ENCODE results near the gene FURIN. TPM values are rescaled to one million over a fixed set of nuclear protein-coding genes. Genes with fewer than 3 reads are reported as not detected.
A peak's percentile ranks its signal among the peaks of the same experiment; 100 is the strongest.

Gene FURIN
- total RNA-seq, result 47.6 TPM

GRCh38 chr15:90868261-90868689 lies at the start of gene FURIN:
Gene FURIN (plus strand): TSS chr15:90868588. CDS start chr15:90875741, 7,153 bp downstream.
- peak in 1 of 2 donors; percentile 44 for TF ChIP-seq POLR2AphosphoS5 (IDR thresholded peaks at IDR 0.05; ENCODE audit: insufficient read depth in 1 of 2, low read depth in 1 of 2)
- no peak for TF ChIP-seq CTCF (IDR thresholded peaks at IDR 0.05)
- TF ChIP-seq POLR2A (IDR thresholded peaks at IDR 0.05), result no peak
- Histone ChIP-seq H3K27me3 (no peaks in the 10 kb centered on the region), H3K4me1 (peaks cover 44% of the 10 kb centered on the region), H3K9me3 (no peaks in the 10 kb centered on the region), H3K4me3 (no peak within 1 kb of the TSS), H3K36me3 (no peaks in the 10 kb centered on the region), H3K27ac (peak within 1 kb of the TSS; percentile 89)
- intact Hi-C loops (cut with DNase I), result no loop called here
- DNase-seq (ENCODE audit: extremely low spot score in 2 of 2), result no peak

GRCh38 chr15:90819390-90819789 lies 49.0 kb upstream of the FURIN start:
- H3K27ac ChIP-seq, result no peak overlapping the region
- H3K36me3 ChIP-seq, result no peaks in the 10 kb centered on the region
- no peak for DNase-seq (ENCODE audit: extremely low spot score in 2 of 2)
- TF ChIP-seq CTCF (IDR thresholded peaks at IDR 0.05) (no peak), POLR2AphosphoS5 (IDR thresholded peaks at IDR 0.05; ENCODE audit: insufficient read depth in 1 of 2, low read depth in 1 of 2) (no peak), POLR2A (IDR thresholded peaks at IDR 0.05) (no peak)
- no peaks in the 10 kb centered on the region for H3K27me3 ChIP-seq
- H3K4me1 ChIP-seq, result no peaks in the 10 kb centered on the region
- no peaks in the 10 kb centered on the region for H3K9me3 ChIP-seq
- no peak overlapping the region for H3K4me3 ChIP-seq
- intact Hi-C loops (cut with DNase I), result no loop called here

GRCh38 chr15:90819850-90820249 lies 48.5 kb upstream of the FURIN start:
- H3K36me3 ChIP-seq, result no peaks in the 10 kb centered on the region
- no peak for TF ChIP-seq CTCF (IDR thresholded peaks at IDR 0.05)
- no peak for TF ChIP-seq POLR2AphosphoS5 (IDR thresholded peaks at IDR 0.05; ENCODE audit: insufficient read depth in 1 of 2, low read depth in 1 of 2)
- TF ChIP-seq POLR2A (IDR thresholded peaks at IDR 0.05), result no peak
- no peaks in the 10 kb centered on the region for H3K4me1 ChIP-seq
- no peak for DNase-seq (ENCODE audit: extremely low spot score in 2 of 2)
- H3K27me3 ChIP-seq, result no peaks in the 10 kb centered on the region
- H3K9me3 ChIP-seq, result no peaks in the 10 kb centered on the region
- intact Hi-C loops (cut with DNase I), result no loop called here
- H3K27ac ChIP-seq, result no peak overlapping the region
- no peak overlapping the region for H3K4me3 ChIP-seq

- Histone ChIP-seq H3K4me3 (no peak overlapping the region), H3K9me3 (no peaks in the 10 kb centered on the region), H3K4me1 (no peaks in the 10 kb centered on the region), H3K27me3 (no peaks in the 10 kb centered on the region), H3K36me3 (no peaks in the 10 kb centered on the region), H3K27ac (no peak overlapping the region)
- no peak for DNase-seq (ENCODE audit: extremely low spot score in 2 of 2)
- TF ChIP-seq CTCF (IDR thresholded peaks at IDR 0.05), result no peak
- no peak for TF ChIP-seq POLR2A (IDR thresholded peaks at IDR 0.05)
- TF ChIP-seq POLR2AphosphoS5 (IDR thresholded peaks at IDR 0.05; ENCODE audit: insufficient read depth in 1 of 2, low read depth in 1 of 2), result no peak
- intact Hi-C loops (cut with DNase I), result no loop called here
Measured at GRCh38 chr15:90820481-90820880, 47.9 kb upstream of the FURIN start.

- H3K9me3 ChIP-seq, result no peaks in the 10 kb centered on the region
- H3K27ac ChIP-seq, result no peak overlapping the region
- DNase-seq (ENCODE audit: extremely low spot score in 2 of 2), result no peak
- TF ChIP-seq POLR2AphosphoS5 (IDR thresholded peaks at IDR 0.05; ENCODE audit: insufficient read depth in 1 of 2, low read depth in 1 of 2) (no peak), POLR2A (IDR thresholded peaks at IDR 0.05) (no peak), CTCF (IDR thresholded peaks at IDR 0.05) (no peak)
- intact Hi-C loops (cut with DNase I), result no loop called here
- no peaks in the 10 kb centered on the region for H3K36me3 ChIP-seq
- no peak overlapping the region for H3K4me3 ChIP-seq
- H3K27me3 ChIP-seq, result no peaks in the 10 kb centered on the region
- no peaks in the 10 kb centered on the region for H3K4me1 ChIP-seq
Measured at GRCh38 chr15:90822204-90822955, 46.0 kb upstream of the FURIN start.

Measured in vagina (tissue), 2 donors.